Adrenal gland (tissue), 12 donors: Measurements from ENCODE around the gene MKI67. TPM values are rescaled to one million over a fixed set of nuclear protein-coding genes. Genes with fewer than 3 reads are reported as not detected.

Experiments used
- DNase-seq, 7 donors: peaks; one replicate each; pipeline ENCODE4 v3.0.0-alpha.2; 2019 to 2020
- H3K27ac ChIP-seq, 5 donors: fragments of 200-600 bp; sonication (generic) in 4 of 5; 1 replicate in 3 of 5; 2 replicates in 2 of 5; pipeline versions ENCODE4 v1.5.1 to v1.8.0; 2016 to 2020; ENCODE audit warnings: mild to moderate bottlenecking in 1 of 5
- H3K27me3 ChIP-seq: fragments of 200-600 bp; 2 replicates; pipeline ENCODE4 v1.8.0; 2021
- H3K36me3 ChIP-seq, 2 donors: fragments of 200-600 bp; replicated peaks in 1 of 2; 1 replicate in 1 of 2; 2 replicates in 1 of 2; pipeline versions ENCODE4 v1.5.1 to v1.8.0; 2018 to 2022
- H3K4me1 ChIP-seq, 2 donors: fragments of 200-600 bp; replicated peaks in 1 of 2; 1 replicate in 1 of 2; 2 replicates in 1 of 2; pipeline versions ENCODE4 v1.5.1 to v1.8.0; 2018 to 2021
- H3K4me3 ChIP-seq, 4 donors: fragments of 200-600 bp; sonication (generic) in 3 of 4; one replicate each; pipeline ENCODE4 v1.5.1; 2016 to 2018
- H3K9me3 ChIP-seq, 3 donors: fragments of 200-600 bp; sonication (generic) in 1 of 3; replicated peaks in 1 of 3; 1 replicate in 2 of 3; 2 replicates in 1 of 3; pipeline versions ENCODE4 v1.5.1 to v1.8.0; 2016 to 2021
- POLR2A ChIP-seq, 2 donors: fragments of 450-650 bp; IDR thresholded peaks; one replicate each; pipeline ENCODE4 v1.6.1; 2017; ENCODE audit warnings: antibody characterized with exemption in 2 of 2, mild to moderate bottlenecking in 2 of 2, moderate library complexity in 1 of 2
- WGBS, 4 donors: extraction: QIAGEN DNeasy Blood & Tissue Kit in 2 of 4; methylation state at CpG; one replicate each; pipeline versions ENCODE4 v1.1.5 to v1.1.7; 2013 to 2017; 5-methylcytosine and 5-hydroxymethylcytosine counted together
- intact Hi-C, 2 donors: fragments of 100-400 bp; cut with DNase I; formaldehyde crosslinking; loops; one replicate each; pipeline versions ENCODE4 v1.14.1 to v1.15.0; 2022 to 2023
- polyA plus RNA-seq, 3 donors: library from polyadenylated mRNA; stranded (reverse); fragments of 200-250 nt in 2 of 3; fragments of 350-450 nt in 1 of 3; fragmentation: Illumina TruSeq in 1 of 3; extraction: RNeasy Lipid Tissue Mini Kit (QIAGEN cat#74804) in 1 of 3; gene quantifications; one replicate each; pipeline ENCODE4 v1.2.3, GENCODE V29; 2013 to 2014
- total RNA-seq, 9 donors: library from RNA; depleted of rRNA in 4 of 9; stranded (reverse); fragments of >200 nt in 4 of 9; fragments of 120-200 nt in 1 of 9; fragmentation: NEBNext Ultra II Directional in 1 of 9; extraction: Animal tissue kit (Norgen Biotek cat#: 25700) in 1 of 9; gene quantifications; one replicate each; pipeline versions ENCODE4 v1.1.0 to v1.2.4, GENCODE V29; 2013 to 2023
- TF ChIP-seq, protein P1 (sequence below), 6 experiments: fragments of 450-650 bp in 4 of 6; fragments of 200-600 bp in 2 of 6; sonication (generic) in 1 of 6; IDR thresholded peaks; 1 replicate in 5 of 6; 2 replicates in 1 of 6; pipeline versions ENCODE4 v1.5.1 to v1.8.0; 2016 to 2021; ENCODE audit warnings: antibody characterized with exemption in 6 of 6, mild to moderate bottlenecking in 2 of 6, moderate library complexity in 1 of 6
- donor health status: healthy with polysubstance abuse.
- donor health status: Bipolar disorder and iron deficiency.
- donor health status: DM: yes; HTN: yes; CAD: no.
- donor health status: DM: no; HTN: no; CAD: no.
- donor health status: DM: no; HTN: no; CAD: no.
- donor health status: DM: yes; HTN: yes; CAD: no.

MKI67 gene
- total and polyA plus RNA-seq, 12 donors, result 0.30 to 16.8 (median 3.0) TPM

- H3K27me3 ChIP-seq, result no peaks in the 10 kb centered on the region
- peak in 2 of 7 donors; percentile 16 to 47 for DNase-seq
- TF ChIP-seq, protein P1, sequence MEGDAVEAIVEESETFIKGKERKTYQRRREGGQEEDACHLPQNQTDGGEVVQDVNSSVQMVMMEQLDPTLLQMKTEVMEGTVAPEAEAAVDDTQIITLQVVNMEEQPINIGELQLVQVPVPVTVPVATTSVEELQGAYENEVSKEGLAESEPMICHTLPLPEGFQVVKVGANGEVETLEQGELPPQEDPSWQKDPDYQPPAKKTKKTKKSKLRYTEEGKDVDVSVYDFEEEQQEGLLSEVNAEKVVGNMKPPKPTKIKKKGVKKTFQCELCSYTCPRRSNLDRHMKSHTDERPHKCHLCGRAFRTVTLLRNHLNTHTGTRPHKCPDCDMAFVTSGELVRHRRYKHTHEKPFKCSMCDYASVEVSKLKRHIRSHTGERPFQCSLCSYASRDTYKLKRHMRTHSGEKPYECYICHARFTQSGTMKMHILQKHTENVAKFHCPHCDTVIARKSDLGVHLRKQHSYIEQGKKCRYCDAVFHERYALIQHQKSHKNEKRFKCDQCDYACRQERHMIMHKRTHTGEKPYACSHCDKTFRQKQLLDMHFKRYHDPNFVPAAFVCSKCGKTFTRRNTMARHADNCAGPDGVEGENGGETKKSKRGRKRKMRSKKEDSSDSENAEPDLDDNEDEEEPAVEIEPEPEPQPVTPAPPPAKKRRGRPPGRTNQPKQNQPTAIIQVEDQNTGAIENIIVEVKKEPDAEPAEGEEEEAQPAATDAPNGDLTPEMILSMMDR (IDR thresholded peaks at IDR 0.05), result no peak
- TF ChIP-seq POLR2A (IDR thresholded peaks at IDR 0.05), result no peak
- no peak overlapping the region for H3K4me3 ChIP-seq
- H3K27ac ChIP-seq, result no peak overlapping the region
- no peaks in the 10 kb centered on the region for H3K9me3 ChIP-seq
- 90 to 92% (median 91%) methylated on average over 5 to 14 of the region's 14 CpGs for WGBS, 4 donors
- no peaks in the 10 kb centered on the region for H3K4me1 ChIP-seq
- intact Hi-C loops, result loop anchor here in 1 of 2 donors (10.0 kb wide), 1 partner anchor 58 kb away; no protein-coding TSS in a partner anchor
- H3K36me3 ChIP-seq, result peaks cover 0 to 72% of the 10 kb centered on the region in 2 donors
These were observed 53.1 kb downstream of the MKI67 start for GRCh38 chr10:128072941-128073645.

DNA sequence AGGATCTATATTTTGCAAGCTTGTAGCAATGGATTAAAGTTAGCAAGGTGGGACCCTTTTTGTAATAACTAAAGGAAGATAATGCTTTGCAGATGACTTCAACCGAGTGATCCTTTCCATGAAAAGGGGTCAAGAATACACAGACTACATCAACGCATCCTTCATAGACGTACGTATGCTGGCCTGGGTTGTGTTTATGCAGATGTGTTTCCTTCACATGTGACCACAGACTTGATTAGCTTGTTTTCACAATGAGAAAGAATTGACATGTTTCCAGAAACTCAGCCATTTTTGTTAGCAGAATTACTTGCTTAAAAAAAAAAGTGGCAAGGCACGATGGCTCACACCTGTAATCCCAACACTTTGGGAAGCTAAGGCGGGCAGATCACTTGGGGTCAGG, 54.2 kb downstream of the MKI67 start:
- WGBS, 4 donors, result 84 to 87% (median 84%) methylated on average over 6 of the region's 6 CpGs
- DNase-seq, result no peak
- H3K36me3 ChIP-seq, result peaks cover 0 to 72% of the 10 kb centered on the region in 2 donors
- no peaks in the 10 kb centered on the region for H3K27me3 ChIP-seq
- no peak overlapping the region for H3K4me3 ChIP-seq
- no peaks in the 10 kb centered on the region for H3K4me1 ChIP-seq
- no peaks in the 10 kb centered on the region for H3K9me3 ChIP-seq
- no peak for TF ChIP-seq POLR2A (IDR thresholded peaks at IDR 0.05)
- TF ChIP-seq, protein P1 (IDR thresholded peaks at IDR 0.05), result no peak
- intact Hi-C loops, result loop anchor here in 1 of 2 donors (10.0 kb wide), 1 partner anchor 57 kb away; no protein-coding TSS in a partner anchor
- H3K27ac ChIP-seq, result no peak overlapping the region

DNA sequence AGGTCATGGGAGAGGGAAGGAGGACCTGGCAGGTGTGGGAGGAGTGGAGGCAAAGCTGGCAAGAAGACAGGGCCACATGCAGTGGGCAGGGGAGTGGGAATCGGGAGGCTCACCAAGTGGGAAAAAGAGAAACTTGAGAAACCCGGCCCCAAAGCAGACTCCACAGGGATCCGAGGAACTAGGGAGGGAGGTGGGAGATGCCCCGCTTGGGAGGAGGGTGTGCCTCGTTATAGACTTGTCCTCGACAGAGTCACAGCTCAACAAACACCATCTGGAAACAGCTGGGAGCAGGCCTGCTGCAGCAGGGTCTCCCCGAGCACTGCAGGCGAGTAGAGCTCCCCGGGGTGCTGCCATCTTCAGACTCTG, 54.8 kb downstream of the MKI67 start:
- H3K27ac ChIP-seq, result no peak overlapping the region
- H3K9me3 ChIP-seq, result no peaks in the 10 kb centered on the region
- DNase-seq, result peak in 1 of 7 donors; percentile 18
- no peaks in the 10 kb centered on the region for H3K27me3 ChIP-seq
- H3K36me3 ChIP-seq, result peaks cover 0 to 72% of the 10 kb centered on the region in 2 donors
- intact Hi-C loops, result loop anchor here in 1 of 2 donors (10.0 kb wide), 1 partner anchor 57 kb away; no protein-coding TSS in a partner anchor
- no peaks in the 10 kb centered on the region for H3K4me1 ChIP-seq
- no peak for TF ChIP-seq POLR2A (IDR thresholded peaks at IDR 0.05)
- TF ChIP-seq, protein P1 (IDR thresholded peaks at IDR 0.05), result no peak
- H3K4me3 ChIP-seq, result no peak overlapping the region
- 77 to 84% (median 81%) methylated on average over 9 of the region's 9 CpGs for WGBS, 4 donors

GRCh38 chr10:128070721-128071416, 55.4 kb downstream of the MKI67 start:
- no peak overlapping the region for H3K27ac ChIP-seq
- 75 to 85% (median 76%) methylated on average over 12 to 17 of the region's 17 CpGs for WGBS, 4 donors
- H3K27me3 ChIP-seq, result no peaks in the 10 kb centered on the region
- DNase-seq, result peak in 2 of 7 donors; percentile 24 to 55
- TF ChIP-seq POLR2A (IDR thresholded peaks at IDR 0.05), result no peak
- TF ChIP-seq, protein P1 (IDR thresholded peaks at IDR 0.05), result no peak
- H3K36me3 ChIP-seq, result peaks cover 0 to 74% of the 10 kb centered on the region in 2 donors
- H3K4me1 ChIP-seq, result no peaks in the 10 kb centered on the region
- H3K4me3 ChIP-seq, result no peak overlapping the region
- H3K9me3 ChIP-seq, result no peaks in the 10 kb centered on the region
- intact Hi-C loops, result loop anchor here in 1 of 2 donors (10.0 kb wide), 1 partner anchor 56 kb away; no protein-coding TSS in a partner anchor
